ENCODE measurements around the gene ARL5B.
A peak's percentile ranks its signal among the peaks of the same experiment; 100 is the strongest.
"Not testable (repeated sequence)": the region's sequence is repeated elsewhere in the genome, so short reads cannot be mapped to it uniquely, and the experiment has no call there.

Gene ARL5B, protein sequence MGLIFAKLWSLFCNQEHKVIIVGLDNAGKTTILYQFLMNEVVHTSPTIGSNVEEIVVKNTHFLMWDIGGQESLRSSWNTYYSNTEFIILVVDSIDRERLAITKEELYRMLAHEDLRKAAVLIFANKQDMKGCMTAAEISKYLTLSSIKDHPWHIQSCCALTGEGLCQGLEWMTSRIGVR

DNA sequence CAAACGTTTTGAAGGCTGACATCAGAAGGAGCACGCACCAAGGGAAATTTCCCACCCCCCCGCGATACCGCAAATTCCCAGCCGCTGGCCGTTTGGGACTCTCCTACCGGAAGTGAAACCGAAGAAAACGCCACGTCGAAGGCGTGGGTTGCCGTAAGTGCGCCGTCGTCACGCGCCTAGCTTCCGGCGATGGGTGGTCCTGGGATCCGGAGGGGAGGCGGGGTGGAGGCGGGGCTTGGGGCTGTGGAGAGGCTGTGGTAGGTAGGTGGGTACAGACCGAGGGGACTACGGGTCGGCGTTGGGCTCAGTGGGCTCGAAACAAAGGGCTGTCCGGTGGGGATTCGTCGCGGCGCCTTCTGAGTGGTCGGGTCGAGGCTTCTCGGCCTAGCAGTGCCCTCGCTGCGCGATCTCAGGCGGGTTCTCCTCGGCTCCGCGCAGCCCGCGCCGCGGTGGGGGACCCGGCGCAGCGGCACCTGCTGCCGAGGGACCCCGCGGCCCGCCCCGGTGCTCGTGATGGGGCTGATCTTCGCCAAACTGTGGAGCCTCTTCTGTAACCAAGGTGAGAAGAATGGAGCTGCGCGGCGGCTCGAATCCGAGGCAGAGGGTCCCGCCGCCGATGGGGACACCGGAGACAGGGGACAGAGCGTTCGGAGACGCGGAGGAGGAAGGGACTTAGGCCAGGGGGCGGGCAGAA, at the start of gene ARL5B:
TSS of gene ARL5B (plus strand) at position 307 of the 694 bp plus-strand sequence. CDS start at position 514, 207 bp downstream.
- peak; percentile 96 for DNase-seq

DNA sequence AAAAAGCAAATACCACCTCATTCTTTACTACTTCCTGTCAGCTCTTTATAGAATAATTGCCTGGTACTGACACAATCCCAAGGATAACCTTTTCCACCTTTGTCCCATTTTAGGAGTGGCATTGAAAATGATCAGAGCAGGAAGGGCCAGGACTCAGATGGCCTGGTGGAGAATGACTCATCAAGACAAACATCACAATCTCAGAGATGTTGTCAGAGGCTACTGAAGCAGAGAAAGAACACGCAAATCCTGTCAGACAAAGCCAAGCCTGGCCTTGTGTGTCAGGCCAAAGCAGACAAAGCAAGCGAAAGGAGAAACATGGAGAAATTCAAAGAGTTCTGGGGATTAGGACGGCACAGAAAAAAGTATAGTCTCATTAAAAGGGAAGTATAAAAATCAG, 48.7 kb upstream of the ARL5B start:
- no peak for DNase-seq

DNA sequence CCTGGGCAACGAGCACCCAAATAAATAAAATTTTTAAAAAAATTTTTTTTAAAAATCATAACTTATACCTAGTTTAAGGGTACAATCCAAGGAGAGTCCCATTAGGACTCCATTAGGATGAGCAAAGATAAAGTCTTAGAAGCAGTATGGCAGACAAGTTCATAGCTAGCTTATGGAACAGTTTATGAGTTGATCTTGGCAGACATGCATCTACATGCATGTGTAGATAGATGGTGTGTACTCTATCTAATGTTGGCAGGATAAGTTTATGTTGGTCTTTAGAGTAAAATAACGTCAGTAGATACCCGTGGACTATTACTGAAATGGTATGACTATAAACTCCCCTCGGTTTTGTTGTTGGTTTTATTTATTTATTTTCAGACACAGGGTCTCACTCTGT, 48.1 kb upstream of the ARL5B start:
- no peak for DNase-seq

DNA sequence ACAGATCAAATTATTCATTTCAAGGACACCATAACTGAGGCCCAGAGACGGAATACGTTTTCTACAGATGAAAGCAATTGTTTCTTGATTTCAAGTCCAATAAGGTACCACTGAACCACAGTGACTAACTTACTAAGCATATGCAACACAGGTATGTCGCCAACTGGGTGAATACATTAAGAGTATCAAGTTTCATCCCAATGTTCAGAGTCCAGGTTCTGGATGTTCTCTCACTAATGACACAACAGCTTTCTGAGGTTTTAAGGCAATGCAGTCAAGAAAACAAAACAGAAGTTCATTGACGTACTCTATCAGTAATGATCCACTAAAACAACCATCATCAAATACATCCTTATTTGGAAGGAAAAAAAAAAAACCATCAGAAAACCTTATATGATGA, 43.6 kb upstream of the ARL5B start:
- DNase-seq: no peak

DNA sequence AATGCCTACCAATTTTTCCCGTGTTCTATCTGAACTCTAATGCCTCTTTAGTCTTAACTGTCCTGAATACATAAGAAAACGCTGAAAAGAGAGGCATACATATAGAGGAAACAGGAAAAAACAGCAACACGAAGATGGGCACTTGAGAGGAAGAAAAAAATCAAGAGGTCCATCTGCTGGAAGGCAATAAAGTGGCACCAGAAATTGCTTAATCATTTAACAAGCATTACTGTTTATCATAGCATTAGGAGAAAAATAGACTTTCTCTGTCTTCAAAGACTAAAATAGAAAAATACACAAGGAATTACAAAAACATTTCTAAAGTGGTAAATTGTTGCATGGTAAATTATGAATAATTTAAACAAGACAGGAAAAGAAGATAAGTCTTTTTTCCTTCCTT, 42.9 kb upstream of the ARL5B start:
- no peak for DNase-seq

DNA sequence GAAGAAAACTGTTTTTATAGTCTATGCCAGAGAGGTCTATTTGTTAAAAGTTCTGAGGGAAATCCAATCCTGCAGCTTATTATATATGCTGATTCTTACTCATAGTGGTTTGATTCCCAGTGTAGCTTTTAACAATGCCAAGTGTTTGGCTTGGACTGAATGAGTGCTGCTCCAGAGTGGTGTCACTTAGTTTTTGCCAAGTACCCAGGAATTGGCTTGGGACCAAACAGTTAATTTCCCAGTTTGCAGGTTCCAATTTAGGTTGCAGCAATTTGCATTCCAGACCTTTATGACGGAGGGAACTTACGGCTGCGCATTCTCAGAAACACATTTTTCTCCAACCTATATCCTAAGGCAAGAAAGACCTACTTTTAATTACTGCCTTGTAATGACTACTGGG, 40.2 kb upstream of the ARL5B start:
- DNase-seq: no peak

DNA sequence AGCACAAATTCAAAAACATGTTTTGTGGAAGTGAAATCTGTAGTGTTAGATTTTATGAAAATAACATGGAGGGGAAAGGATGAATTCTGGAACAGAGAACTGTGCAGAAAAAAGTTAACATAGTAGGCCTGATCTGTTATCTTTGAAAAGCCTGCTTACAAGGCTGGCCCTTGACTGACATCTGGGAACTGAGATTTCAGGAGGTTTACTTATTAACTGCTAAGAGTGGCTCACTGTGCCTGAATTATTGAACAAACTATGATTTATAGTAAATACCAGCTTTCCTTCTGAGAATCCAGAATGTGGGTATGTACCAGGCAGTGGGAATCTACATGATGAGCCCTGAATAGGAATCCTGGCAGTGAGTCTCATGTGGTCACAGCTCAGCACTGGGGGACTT, 38.4 kb upstream of the ARL5B start:
- no peak for DNase-seq

DNA sequence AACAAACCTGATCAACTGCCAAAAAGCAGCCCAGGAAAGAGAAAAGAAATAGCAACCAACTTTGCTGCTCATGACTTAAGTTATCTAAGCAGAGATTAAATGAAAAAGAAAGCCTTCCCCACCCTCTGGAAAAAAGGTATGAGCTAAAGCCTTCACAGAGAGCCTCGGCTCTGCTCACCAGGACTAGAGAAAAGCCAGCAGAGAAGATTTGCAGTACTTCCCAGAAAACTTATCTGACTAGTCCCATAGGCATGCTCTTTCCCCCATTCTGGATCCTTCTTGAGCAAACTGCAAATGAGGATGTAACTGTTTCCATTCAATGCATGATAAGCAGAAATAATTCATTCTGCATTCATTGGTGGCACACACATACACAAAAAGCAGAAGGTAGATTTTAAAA, 35.6 kb upstream of the ARL5B start:
- DNase-seq: not testable (repeated sequence)

DNA sequence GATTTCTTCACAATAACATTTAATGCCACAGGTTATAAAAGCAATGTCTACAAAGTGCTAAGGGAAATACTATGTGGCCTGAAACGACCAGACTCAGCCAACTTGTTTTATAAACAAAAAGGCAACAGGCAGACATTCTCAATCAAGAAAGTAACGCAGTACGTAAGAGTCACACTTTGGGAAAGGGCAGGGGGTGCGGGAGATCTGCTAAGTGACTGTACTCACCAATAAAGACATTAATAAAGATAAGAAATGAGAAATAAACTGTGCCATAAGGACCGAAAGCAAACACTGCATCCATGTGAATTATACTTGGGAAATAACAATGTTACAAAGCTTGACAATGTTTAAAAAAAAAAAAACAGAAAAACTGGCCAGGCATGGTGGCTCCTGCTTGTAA, 33.3 kb upstream of the ARL5B start:
- DNase-seq: no peak

DNA sequence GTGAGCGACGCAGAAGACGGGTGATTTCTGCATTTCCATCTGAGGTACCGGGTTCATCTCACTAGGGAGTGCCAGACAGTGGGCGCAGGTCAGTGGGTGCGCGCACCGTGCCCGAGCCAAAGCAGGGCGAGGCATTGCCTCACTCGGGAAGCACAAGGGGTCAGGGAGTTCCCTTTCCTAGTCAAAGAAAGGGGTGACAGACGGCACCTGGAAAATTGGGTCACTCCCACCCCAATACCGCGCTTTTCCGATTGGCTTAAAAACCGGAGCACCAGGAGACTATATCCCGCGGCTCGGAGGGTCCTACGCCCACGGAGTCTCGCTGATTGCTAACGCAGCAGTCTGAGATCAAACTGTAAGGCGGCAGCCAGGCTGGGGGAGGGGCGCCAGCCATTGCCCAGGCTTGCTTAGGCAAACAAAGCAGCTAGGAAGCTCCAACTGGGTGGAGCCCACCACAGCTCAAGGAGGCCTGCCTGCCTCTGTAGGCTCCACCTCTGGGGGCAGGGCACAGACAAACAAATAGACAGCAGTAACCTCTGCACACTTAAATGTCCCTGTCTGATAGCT, 31.7 kb upstream of the ARL5B start:
- DNase-seq: peak; percentile 55

DNA sequence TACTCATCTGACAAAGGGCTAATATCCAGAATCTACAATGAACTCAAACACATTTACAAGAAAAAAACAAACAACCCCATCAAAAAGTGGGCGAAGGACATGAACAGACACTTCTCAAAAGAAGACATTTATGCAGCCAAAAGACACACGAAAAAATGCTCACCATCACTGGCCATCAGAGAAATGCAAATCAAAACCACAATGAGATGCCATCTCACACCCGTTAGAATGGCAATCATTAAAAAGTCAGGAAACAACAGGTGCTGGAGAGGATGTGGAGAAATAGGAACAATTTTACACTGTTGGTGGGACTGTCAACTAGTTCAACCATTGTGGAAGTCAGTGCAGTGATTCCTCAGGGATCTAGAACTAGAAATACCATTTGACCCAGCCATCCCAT, 26.7 kb upstream of the ARL5B start:
- DNase-seq: not testable (repeated sequence)

DNA sequence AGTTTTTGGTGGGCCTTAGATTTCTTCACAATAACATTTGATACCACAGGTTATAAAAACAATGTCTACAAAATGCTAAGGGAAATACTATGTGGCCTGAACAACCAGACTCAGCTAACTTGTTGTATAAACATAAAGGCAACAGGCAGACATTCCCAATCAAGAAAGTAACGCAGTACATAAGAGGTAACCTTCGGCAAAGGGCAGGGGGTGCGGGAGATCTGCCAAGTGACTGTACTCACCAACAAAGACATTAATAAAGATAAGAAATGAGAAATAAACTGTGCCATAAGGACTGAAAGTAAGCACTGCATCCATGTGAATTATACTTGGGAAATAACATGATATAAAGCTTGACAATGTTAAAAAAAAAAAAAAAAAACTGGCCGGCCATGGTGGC, 23.2 kb upstream of the ARL5B start:
- no peak for DNase-seq

DNA sequence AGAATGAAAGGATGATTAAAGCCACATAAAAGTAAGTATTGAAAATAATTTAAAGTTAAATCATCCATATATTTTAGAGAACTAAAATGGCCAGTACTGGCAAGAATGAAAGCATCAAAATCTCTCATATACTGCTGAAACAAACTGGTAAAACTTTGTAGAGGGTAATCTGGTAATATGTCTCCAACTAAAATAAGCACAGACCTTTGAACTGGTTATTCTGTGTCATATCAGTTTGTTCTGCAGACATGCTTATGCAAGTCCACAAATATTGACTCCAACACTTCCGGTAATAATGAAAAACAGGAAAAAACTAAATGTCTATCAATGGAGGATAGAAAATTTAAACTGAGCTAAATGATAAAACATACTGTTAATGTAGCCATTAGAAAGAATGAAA, 21.8 kb upstream of the ARL5B start:
- not testable (repeated sequence) for DNase-seq

DNA sequence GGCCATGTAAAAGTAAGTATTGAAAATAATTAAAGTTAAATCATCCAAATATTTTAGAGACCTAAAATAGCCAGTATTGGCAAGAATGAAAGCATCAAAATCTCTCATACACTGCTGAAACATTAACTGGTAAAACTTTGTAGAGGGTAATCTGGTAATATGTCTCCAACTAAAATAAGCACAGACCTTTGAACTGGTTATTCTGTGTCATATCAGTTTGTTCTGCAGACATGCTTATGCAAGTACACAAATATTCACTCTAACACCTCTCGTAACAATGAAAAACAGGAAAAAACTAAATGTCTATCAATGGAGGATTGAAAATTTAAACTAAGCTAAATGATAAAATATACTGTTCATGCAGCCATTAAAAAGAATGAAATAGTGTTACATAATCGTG, 19.5 kb upstream of the ARL5B start:
- not testable (repeated sequence) for DNase-seq

DNA sequence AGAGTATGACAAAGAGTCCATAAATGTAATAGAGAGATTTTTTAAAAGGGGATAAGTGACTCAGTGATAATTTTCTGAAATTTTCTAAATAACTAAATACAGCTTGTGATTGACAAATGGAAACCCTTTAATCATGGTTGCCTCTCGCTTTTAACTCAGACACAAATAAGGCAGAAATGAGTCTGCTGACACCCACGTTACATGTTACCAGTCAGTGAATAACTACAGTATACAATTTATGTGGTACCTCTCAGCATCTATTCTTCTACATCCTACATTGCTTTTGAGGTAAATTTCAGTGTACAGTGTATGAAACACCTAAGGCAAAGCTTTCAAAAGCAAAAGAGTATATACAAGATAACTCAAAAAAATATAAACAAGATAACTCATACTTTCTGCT, 12.1 kb upstream of the ARL5B start:
- DNase-seq: no peak

DNA sequence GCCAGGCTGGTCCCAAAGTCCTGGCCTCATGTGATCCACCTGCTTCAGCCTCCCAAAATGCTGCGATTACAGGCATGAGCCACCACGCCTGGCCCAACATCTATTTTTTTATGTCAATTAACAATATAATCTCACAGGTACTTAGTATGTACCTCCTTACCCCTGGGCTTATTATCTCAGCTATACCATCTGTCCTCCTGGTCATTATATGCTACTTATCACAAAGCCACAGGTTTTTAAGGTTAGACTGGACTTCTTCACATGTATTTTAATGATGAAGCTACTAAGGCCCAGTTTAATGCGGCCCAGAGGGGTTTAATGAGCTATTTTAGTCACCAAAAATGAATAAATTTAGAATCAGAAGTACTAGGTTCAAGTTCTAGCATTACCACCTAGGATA, 11.3 kb upstream of the ARL5B start:
- no peak for DNase-seq

DNA sequence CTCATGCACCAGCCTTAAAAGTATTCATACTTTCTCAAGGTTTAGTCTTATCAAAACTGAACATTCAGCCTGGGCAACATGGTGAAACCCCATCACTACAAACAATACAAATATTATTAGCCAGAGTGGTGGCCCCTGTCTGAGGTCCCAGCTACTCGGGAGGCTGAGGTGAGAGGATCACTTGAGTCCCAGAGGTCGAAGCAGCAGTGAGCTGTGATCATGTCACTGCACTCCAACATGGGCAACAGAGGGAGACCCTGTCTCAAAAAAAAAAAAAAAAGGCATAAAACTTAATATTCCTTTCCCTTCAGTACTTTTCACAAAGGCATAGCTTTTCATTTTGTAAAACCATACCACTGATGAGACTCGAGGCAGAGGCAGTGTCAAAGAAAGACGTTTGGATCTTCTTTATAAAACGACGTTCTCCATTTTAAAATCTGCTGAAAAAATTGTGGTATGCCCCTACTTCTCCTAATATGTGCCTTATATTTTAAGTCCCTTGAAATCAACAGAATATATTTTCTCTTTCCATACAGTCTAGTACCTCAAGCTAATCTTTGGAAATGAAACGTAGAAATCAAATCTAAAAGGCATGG, 9.8 kb upstream of the ARL5B start:
- no peak for DNase-seq

DNA sequence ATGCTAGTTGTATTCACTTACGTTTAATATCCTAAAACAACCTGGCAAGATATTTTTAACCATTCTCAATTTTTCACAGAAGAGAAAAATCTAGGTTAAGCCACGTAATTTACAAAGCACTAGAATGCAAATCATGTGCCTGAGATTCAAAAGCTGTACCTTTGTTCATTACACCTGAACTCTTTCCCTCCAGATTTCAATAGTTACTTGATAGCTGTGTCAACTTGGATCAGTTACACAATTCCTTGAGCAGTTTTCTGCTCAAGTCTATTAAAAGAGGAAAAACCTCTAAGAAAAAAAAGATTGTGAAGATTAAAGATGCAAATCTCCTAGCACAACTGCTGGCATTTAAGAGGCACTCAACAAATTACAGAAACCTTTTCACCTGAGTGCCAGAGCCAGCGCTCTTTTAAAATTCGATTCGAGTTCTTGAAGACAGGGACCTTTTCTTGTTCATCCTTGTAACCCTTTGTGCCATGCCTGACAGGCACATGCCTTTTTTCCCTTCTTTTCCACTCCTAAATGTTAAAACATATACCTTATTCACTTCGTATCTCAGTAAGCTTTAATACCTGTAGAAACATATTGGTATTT, 8.7 kb upstream of the ARL5B start:
- no peak for DNase-seq

DNA sequence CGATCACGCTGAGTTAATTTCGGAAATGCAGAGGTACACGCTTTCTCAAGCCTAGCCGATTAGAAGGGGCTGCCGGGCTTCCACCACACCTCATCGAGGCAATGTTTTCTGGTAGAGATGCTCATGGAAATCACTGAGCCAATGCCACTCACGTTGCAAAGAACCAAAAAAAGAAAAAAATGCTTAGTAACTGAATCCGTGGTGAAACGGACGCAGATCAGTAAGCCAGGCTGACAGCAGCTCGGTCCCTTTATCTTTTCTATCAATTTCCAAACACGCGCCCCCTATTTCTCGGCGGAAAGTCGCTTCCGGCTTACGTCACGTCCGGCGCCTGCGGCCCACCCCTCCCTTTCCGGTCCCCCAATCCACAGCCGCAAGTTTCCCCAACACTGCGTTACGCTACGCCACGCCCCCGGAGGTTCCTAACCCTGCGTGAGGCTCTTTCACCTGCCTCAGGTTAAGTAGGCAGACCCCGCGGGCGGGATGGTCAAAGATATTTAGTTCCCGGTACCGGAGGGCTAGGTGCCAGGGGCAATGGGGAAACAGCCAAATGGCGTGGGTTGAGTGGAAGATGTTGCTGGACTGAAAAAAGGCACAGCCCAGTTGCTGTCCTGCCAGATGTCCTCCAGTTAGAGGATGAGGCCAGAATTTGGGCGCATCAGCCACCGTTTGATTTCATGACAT, 7.8 kb upstream of the ARL5B start, which contains the start of gene NSUN6:
TSS of gene NSUN6 (minus strand) at position 264 of the 684 bp plus-strand sequence. CDS start 384 bp downstream, outside the sequence.
- DNase-seq: peak; percentile 94

DNA sequence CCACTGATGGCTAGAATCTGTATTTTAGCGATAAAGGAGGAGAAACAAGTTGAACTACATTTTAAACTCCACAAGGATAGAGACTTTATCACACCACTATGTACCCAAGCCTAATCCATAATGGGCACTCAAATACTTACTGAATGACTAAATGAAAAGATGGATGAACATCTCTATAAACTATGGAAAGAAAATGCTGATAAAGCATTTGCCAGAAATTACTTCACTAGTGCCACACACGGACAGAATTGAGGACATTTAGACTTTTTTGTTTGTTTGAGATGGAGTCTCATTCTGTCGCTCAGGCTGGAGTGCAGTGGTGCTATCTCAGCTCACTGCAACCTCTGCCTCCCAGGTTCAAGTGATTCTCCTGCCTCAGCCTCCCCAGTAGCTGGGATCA, 6.1 kb upstream of the ARL5B start:
- no peak for DNase-seq

DNA sequence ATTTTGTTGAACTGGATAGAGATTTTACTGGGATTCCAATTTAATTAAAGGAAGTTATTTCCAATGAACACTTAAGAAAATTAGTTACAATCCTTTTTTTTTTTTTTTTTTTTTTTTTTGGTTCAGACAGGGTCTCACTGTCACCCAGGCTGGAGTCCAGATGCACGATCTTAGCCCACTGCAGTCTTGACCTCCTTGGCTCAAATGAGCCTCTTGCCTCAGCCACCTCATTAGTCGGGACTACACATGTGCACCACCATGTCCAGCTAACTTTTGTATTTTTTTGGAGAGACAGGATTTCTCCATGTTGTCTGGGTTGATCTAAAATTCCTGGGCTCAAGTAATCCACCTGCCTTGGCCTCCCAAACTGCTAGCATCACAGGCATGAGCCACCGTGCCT, 2.5 kb upstream of the ARL5B start:
- no peak for DNase-seq

DNA sequence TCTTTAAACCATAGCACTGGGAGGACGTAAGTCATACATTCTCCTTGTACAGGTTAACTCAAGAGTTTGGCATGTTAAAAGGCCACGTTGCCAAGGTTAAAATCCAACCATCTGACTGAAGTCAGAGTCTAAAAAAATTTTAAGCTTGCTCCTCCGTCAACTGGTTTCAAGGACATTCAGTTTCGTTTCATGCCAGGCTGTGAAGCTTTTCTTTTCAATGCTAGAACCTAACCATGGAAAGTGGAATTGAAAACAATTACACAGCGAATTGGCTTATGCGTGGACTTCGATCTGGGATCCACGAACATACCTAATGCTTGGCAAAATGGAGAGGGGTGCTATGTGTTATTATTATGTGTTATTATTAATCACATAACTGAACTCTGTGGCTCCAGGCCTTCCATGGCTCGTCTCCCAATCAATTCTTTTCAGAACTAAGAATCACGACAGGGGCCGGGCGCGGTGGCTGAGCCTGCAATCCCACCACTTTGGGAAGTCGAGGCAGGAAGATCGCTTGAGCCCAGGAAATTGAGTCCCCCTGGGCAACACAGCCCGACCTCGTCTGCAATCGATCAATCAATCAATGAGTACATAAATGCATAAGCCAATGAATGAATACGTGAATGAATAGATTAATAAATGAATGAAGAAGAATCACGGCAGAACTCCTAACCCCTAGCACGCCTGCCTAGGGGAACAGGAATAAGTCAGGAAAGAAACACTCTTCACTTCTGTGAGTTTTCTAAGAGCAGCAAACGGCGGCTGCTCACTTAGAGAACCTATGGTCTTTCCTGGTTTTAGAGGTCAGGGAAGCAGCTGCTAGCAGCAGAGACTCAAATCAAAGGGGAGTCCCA, 733 bp upstream of the ARL5B start:
- DNase-seq: peak; percentile 18
